ENCODE measurements around the gene PWWP2B. TPM values are rescaled to one million over a fixed set of nuclear protein-coding genes. Genes with fewer than 3 reads are reported as not detected.

PWWP2B gene
- total and polyA plus RNA-seq, 2 experiments from 2014 or later, result 2.3 to 12.8 TPM

DNA sequence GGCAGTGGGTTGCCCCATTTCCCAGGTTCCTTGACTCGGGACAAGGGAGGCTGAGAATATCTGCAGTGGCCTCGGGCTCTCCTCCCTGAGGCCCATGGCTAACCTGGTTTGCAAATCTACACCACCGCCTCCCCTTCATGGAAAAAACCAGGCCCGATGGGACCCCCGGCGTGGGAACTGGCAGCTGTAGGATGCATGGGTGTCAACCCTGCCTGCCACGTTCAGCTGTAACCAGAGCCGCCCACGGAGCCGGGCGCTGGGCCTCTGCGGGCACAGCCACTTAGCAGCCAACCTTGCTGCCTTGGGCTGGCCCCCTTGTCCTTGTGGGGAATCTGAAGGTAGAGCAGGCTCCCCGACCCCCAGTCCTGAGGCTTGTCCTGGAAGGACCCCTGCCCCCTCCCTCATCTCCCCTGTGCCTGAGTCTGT is 1.6 kb downstream of the PWWP2B start:
- H3K9me3 Mint-ChIP-seq, result no peaks in the 10 kb centered on the region
- H3K36me3 Mint-ChIP-seq (ENCODE audit: low read depth), result no peaks in the 10 kb centered on the region
- no peaks in the 10 kb centered on the region for H4K20me1 ChIP-seq (replicated peaks; ENCODE audit: insufficient read depth)
- TF ChIP-seq, protein P1, sequence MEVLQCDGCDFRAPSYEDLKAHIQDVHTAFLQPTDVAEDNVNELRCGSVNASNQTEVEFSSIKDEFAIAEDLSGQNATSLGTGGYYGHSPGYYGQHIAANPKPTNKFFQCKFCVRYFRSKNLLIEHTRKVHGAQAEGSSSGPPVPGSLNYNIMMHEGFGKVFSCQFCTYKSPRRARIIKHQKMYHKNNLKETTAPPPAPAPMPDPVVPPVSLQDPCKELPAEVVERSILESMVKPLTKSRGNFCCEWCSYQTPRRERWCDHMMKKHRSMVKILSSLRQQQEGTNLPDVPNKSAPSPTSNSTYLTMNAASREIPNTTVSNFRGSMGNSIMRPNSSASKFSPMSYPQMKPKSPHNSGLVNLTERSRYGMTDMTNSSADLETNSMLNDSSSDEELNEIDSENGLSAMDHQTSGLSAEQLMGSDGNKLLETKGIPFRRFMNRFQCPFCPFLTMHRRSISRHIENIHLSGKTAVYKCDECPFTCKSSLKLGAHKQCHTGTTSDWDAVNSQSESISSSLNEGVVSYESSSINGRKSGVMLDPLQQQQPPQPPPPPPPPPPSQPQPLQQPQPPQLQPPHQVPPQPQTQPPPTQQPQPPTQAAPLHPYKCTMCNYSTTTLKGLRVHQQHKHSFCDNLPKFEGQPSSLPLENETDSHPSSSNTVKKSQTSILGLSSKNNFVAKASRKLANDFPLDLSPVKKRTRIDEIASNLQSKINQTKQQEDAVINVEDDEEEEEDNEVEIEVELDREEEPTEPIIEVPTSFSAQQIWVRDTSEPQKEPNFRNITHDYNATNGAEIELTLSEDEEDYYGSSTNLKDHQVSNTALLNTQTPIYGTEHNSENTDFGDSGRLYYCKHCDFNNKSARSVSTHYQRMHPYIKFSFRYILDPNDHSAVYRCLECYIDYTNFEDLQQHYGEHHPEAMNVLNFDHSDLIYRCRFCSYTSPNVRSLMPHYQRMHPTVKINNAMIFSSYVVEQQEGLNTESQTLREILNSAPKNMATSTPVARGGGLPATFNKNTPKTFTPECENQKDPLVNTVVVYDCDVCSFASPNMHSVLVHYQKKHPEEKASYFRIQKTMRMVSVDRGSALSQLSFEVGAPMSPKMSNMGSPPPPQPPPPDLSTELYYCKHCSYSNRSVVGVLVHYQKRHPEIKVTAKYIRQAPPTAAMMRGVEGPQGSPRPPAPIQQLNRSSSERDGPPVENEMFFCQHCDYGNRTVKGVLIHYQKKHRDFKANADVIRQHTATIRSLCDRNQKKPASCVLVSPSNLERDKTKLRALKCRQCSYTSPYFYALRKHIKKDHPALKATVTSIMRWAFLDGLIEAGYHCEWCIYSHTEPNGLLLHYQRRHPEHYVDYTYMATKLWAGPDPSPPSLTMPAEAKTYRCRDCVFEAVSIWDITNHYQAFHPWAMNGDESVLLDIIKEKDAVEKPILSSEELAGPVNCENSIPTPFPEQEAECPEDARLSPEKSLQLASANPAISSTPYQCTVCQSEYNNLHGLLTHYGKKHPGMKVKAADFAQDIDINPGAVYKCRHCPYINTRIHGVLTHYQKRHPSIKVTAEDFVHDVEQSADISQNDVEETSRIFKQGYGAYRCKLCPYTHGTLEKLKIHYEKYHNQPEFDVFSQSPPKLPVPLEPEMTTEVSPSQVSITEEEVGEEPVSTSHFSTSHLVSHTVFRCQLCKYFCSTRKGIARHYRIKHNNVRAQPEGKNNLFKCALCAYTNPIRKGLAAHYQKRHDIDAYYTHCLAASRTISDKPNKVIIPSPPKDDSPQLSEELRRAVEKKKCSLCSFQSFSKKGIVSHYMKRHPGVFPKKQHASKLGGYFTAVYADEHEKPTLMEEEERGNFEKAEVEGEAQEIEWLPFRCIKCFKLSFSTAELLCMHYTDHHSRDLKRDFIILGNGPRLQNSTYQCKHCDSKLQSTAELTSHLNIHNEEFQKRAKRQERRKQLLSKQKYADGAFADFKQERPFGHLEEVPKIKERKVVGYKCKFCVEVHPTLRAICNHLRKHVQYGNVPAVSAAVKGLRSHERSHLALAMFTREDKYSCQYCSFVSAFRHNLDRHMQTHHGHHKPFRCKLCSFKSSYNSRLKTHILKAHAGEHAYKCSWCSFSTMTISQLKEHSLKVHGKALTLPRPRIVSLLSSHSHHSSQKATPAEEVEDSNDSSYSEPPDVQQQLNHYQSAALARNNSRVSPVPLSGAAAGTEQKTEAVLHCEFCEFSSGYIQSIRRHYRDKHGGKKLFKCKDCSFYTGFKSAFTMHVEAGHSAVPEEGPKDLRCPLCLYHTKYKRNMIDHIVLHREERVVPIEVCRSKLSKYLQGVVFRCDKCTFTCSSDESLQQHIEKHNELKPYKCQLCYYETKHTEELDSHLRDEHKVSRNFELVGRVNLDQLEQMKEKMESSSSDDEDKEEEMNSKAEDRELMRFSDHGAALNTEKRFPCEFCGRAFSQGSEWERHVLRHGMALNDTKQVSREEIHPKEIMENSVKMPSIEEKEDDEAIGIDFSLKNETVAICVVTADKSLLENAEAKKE (CRISPR knock-in tag; IDR thresholded peaks at IDR 0.05), result no peak
- TF ChIP-seq POLR2AphosphoS5 (IDR thresholded peaks at IDR 0.05; ENCODE audit: low read depth) (no peak), ZNF331 (CRISPR knock-in tag; IDR thresholded peaks at IDR 0.05; ENCODE audit: low read depth) (no peak), NANOG (IDR thresholded peaks at IDR 0.05; ENCODE audit: borderline replicate concordance) (no peak), STAT1 (IDR thresholded peaks at IDR 0.05; ENCODE audit: unreplicated experiment) (no peak)
- TF ChIP-seq, protein P2, sequence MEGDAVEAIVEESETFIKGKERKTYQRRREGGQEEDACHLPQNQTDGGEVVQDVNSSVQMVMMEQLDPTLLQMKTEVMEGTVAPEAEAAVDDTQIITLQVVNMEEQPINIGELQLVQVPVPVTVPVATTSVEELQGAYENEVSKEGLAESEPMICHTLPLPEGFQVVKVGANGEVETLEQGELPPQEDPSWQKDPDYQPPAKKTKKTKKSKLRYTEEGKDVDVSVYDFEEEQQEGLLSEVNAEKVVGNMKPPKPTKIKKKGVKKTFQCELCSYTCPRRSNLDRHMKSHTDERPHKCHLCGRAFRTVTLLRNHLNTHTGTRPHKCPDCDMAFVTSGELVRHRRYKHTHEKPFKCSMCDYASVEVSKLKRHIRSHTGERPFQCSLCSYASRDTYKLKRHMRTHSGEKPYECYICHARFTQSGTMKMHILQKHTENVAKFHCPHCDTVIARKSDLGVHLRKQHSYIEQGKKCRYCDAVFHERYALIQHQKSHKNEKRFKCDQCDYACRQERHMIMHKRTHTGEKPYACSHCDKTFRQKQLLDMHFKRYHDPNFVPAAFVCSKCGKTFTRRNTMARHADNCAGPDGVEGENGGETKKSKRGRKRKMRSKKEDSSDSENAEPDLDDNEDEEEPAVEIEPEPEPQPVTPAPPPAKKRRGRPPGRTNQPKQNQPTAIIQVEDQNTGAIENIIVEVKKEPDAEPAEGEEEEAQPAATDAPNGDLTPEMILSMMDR (conservative IDR thresholded peaks at IDR 0.05; ENCODE audit: low read depth in 2 of 2), result no peak
- TF ChIP-seq, protein P3, sequence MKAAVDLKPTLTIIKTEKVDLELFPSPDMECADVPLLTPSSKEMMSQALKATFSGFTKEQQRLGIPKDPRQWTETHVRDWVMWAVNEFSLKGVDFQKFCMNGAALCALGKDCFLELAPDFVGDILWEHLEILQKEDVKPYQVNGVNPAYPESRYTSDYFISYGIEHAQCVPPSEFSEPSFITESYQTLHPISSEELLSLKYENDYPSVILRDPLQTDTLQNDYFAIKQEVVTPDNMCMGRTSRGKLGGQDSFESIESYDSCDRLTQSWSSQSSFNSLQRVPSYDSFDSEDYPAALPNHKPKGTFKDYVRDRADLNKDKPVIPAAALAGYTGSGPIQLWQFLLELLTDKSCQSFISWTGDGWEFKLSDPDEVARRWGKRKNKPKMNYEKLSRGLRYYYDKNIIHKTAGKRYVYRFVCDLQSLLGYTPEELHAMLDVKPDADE (IDR thresholded peaks at IDR 0.05), result no peak
- H2AFZ ChIP-seq, result no peak overlapping the region
- no peak overlapping the region; the same call in 2 of the 3 replicates for H3K4me3 Mint-ChIP-seq
- no peaks in the 10 kb centered on the region for H3K79me2 ChIP-seq (replicated peaks; ENCODE audit: insufficient read depth)
- H3K27me3 Mint-ChIP-seq (ENCODE audit: insufficient read depth, low read depth, poor library complexity), result peaks cover 3% of the 10 kb centered on the region
- H3F3A ChIP-seq (replicated peaks; ENCODE audit: low read depth), result no peaks in the 10 kb centered on the region
- H3K4me2 ChIP-seq, result peak overlapping the region; percentile 80; the same call in 1 of the 2 replicates
- peaks cover 7% of the 10 kb centered on the region; the same call in 1 of the 2 replicates for H3K4me1 ChIP-seq (ENCODE audit: insufficient read depth)
- H3K9me2 ChIP-seq (ENCODE audit: insufficient read depth), result no peaks in the 10 kb centered on the region
- H3K27ac ChIP-seq (ENCODE audit: low read depth), result no peak overlapping the region
- H3K4me3 ChIP-seq, result no peak overlapping the region
- no peaks in the 10 kb centered on the region for H3K36me3 ChIP-seq (ENCODE audit: insufficient read depth)
- DNase-seq (ENCODE audit: low spot score) (no peak), ATAC-seq (no peak)
- no peak overlapping the region for H3K27ac Mint-ChIP-seq
- peaks cover 6% of the 10 kb centered on the region; the same call in 1 of the 2 replicates for H3K27me3 ChIP-seq (ENCODE audit: insufficient read depth)
- peaks cover 24% of the 10 kb centered on the region for H3K4me1 Mint-ChIP-seq
